ENCODE measurements around the gene DNTTIP2.

Gene DNTTIP2

GRCh38 chr1:93905734-93906133 lies 26.7 kb upstream of the DNTTIP2 start:
- Histone ChIP-seq H2BK5ac (ENCODE audit: low read length) (no peak overlapping the region), H2AK5ac (ENCODE audit: low read length) (no peak overlapping the region), H3K56ac (ENCODE audit: low read length) (no peak overlapping the region), H3K9ac (ENCODE audit: low read length) (no peak overlapping the region), H2BK15ac (replicated peaks; ENCODE audit: low read depth) (no peak overlapping the region), H4K8ac (ENCODE audit: low read depth, low read length) (no peak overlapping the region), H3K23ac (ENCODE audit: low read length) (no peak overlapping the region), H4K5ac (ENCODE audit: low read length) (no peak overlapping the region), H3K27me3 (ENCODE audit: insufficient read depth, low read length, poor library complexity) (no peaks in the 10 kb centered on the region), H3K27ac (ENCODE audit: low read depth, low read length) (no peak overlapping the region), H3K4me3 (ENCODE audit: low read length) (no peak overlapping the region), H3K4ac (ENCODE audit: low read depth, low read length) (no peak overlapping the region), H3K36me3 (ENCODE audit: control insufficient read depth, insufficient read depth, low read length) (no peaks in the 10 kb centered on the region), H3K79me2 (ENCODE audit: control insufficient read depth, insufficient read depth, low read length) (peaks cover 5% of the 10 kb centered on the region), H3K4me1 (ENCODE audit: control insufficient read depth, low read depth, low read length) (no peaks in the 10 kb centered on the region), H3K18ac (ENCODE audit: low read length) (no peak overlapping the region), H3K4me2 (ENCODE audit: low read length) (no peak overlapping the region), H2BK120ac (ENCODE audit: low read depth, low read length) (no peak overlapping the region), H3K79me1 (ENCODE audit: low read length) (peaks cover 7% of the 10 kb centered on the region)
- no peak for DNase-seq
- WGBS (ENCODE audit: extremely low coverage, insufficient coverage, low lambda C conversion rate): no CpG with 5 or more reads among the region's 2 CpGs

GRCh38 chr1:93905051-93905450 lies 26.0 kb upstream of the DNTTIP2 start:
- H2BK120ac ChIP-seq (ENCODE audit: low read depth, low read length): no peak overlapping the region
- H3K4ac ChIP-seq (ENCODE audit: low read depth, low read length): no peak overlapping the region
- DNase-seq: no peak
- no peak overlapping the region for H3K4me2 ChIP-seq (ENCODE audit: low read length)
- WGBS (ENCODE audit: extremely low coverage, insufficient coverage, low lambda C conversion rate): no CpG with 5 or more reads among the region's 1 CpG
- H4K5ac ChIP-seq (ENCODE audit: low read length): no peak overlapping the region
- H3K9ac ChIP-seq (ENCODE audit: low read length): no peak overlapping the region
- no peak overlapping the region for H2AK5ac ChIP-seq (ENCODE audit: low read length)
- no peaks in the 10 kb centered on the region for H3K27me3 ChIP-seq (ENCODE audit: insufficient read depth, low read length, poor library complexity)
- no peak overlapping the region for H3K23ac ChIP-seq (ENCODE audit: low read length)
- no peak overlapping the region for H3K27ac ChIP-seq (ENCODE audit: low read depth, low read length)
- H3K4me1 ChIP-seq (ENCODE audit: control insufficient read depth, low read depth, low read length): no peaks in the 10 kb centered on the region
- no peak overlapping the region for H2BK5ac ChIP-seq (ENCODE audit: low read length)
- H3K4me3 ChIP-seq (ENCODE audit: low read length): no peak overlapping the region
- no peak overlapping the region for H3K56ac ChIP-seq (ENCODE audit: low read length)
- H2BK15ac ChIP-seq (replicated peaks; ENCODE audit: low read depth): no peak overlapping the region
- H3K36me3 ChIP-seq (ENCODE audit: control insufficient read depth, insufficient read depth, low read length): no peaks in the 10 kb centered on the region
- peaks cover 5% of the 10 kb centered on the region for H3K79me2 ChIP-seq (ENCODE audit: control insufficient read depth, insufficient read depth, low read length)
- H4K8ac ChIP-seq (ENCODE audit: low read depth, low read length): no peak overlapping the region
- H3K18ac ChIP-seq (ENCODE audit: low read length): no peak overlapping the region
- peaks cover 7% of the 10 kb centered on the region for H3K79me1 ChIP-seq (ENCODE audit: low read length)

- H4K5ac ChIP-seq (ENCODE audit: low read length): no peak overlapping the region
- no peak overlapping the region for H3K18ac ChIP-seq (ENCODE audit: low read length)
- no peaks in the 10 kb centered on the region for H3K27me3 ChIP-seq (ENCODE audit: insufficient read depth, low read length, poor library complexity)
- H3K56ac ChIP-seq (ENCODE audit: low read length): no peak overlapping the region
- no peak for DNase-seq
- no peak overlapping the region for H3K4me2 ChIP-seq (ENCODE audit: low read length)
- WGBS (ENCODE audit: extremely low coverage, insufficient coverage, low lambda C conversion rate): no CpG with 5 or more reads among the region's 2 CpGs
- no peak overlapping the region for H3K27ac ChIP-seq (ENCODE audit: low read depth, low read length)
- no peak overlapping the region for H2BK5ac ChIP-seq (ENCODE audit: low read length)
- no peak overlapping the region for H2AK5ac ChIP-seq (ENCODE audit: low read length)
- H3K9ac ChIP-seq (ENCODE audit: low read length): no peak overlapping the region
- no peaks in the 10 kb centered on the region for H3K36me3 ChIP-seq (ENCODE audit: control insufficient read depth, insufficient read depth, low read length)
- peaks cover 5% of the 10 kb centered on the region for H3K79me2 ChIP-seq (ENCODE audit: control insufficient read depth, insufficient read depth, low read length)
- peaks cover 7% of the 10 kb centered on the region for H3K79me1 ChIP-seq (ENCODE audit: low read length)
- H3K4ac ChIP-seq (ENCODE audit: low read depth, low read length): no peak overlapping the region
- H4K8ac ChIP-seq (ENCODE audit: low read depth, low read length): no peak overlapping the region
- H3K23ac ChIP-seq (ENCODE audit: low read length): no peak overlapping the region
- H3K4me1 ChIP-seq (ENCODE audit: control insufficient read depth, low read depth, low read length): no peaks in the 10 kb centered on the region
- no peak overlapping the region for H2BK120ac ChIP-seq (ENCODE audit: low read depth, low read length)
- H3K4me3 ChIP-seq (ENCODE audit: low read length): no peak overlapping the region
- H2BK15ac ChIP-seq (replicated peaks; ENCODE audit: low read depth): no peak overlapping the region
Measured at GRCh38 chr1:93904228-93904627, 25.2 kb upstream of the DNTTIP2 start.

- Histone ChIP-seq H3K4me1 (ENCODE audit: control insufficient read depth, low read depth, low read length) (no peaks in the 10 kb centered on the region), H3K56ac (ENCODE audit: low read length) (no peak overlapping the region), H3K23ac (ENCODE audit: low read length) (no peak overlapping the region), H3K9ac (ENCODE audit: low read length) (no peak overlapping the region), H3K4ac (ENCODE audit: low read depth, low read length) (no peak overlapping the region), H4K5ac (ENCODE audit: low read length) (no peak overlapping the region), H2AK5ac (ENCODE audit: low read length) (no peak overlapping the region), H3K18ac (ENCODE audit: low read length) (no peak overlapping the region), H4K8ac (ENCODE audit: low read depth, low read length) (no peak overlapping the region), H3K4me2 (ENCODE audit: low read length) (no peak overlapping the region), H2BK15ac (replicated peaks; ENCODE audit: low read depth) (no peak overlapping the region), H3K79me1 (ENCODE audit: low read length) (no peaks in the 10 kb centered on the region), H3K27me3 (ENCODE audit: insufficient read depth, low read length, poor library complexity) (no peaks in the 10 kb centered on the region), H3K27ac (ENCODE audit: low read depth, low read length) (no peak overlapping the region), H3K79me2 (ENCODE audit: control insufficient read depth, insufficient read depth, low read length) (peaks cover 3% of the 10 kb centered on the region), H3K4me3 (ENCODE audit: low read length) (no peak overlapping the region), H2BK5ac (ENCODE audit: low read length) (no peak overlapping the region), H2BK120ac (ENCODE audit: low read depth, low read length) (no peak overlapping the region), H3K36me3 (ENCODE audit: control insufficient read depth, insufficient read depth, low read length) (peaks cover 2% of the 10 kb centered on the region)
- WGBS (ENCODE audit: extremely low coverage, insufficient coverage, low lambda C conversion rate): no CpG with 5 or more reads among the region's 3 CpGs
- no peak for DNase-seq
Measured at GRCh38 chr1:93900723-93901504, 21.9 kb upstream of the DNTTIP2 start.

GRCh38 chr1:93899543-93900207 lies 20.7 kb upstream of the DNTTIP2 start:
- H3K56ac ChIP-seq (ENCODE audit: low read length): no peak overlapping the region
- no peaks in the 10 kb centered on the region for H3K4me1 ChIP-seq (ENCODE audit: control insufficient read depth, low read depth, low read length)
- no peak overlapping the region for H2BK5ac ChIP-seq (ENCODE audit: low read length)
- H3K27me3 ChIP-seq (ENCODE audit: insufficient read depth, low read length, poor library complexity): no peaks in the 10 kb centered on the region
- H3K18ac ChIP-seq (ENCODE audit: low read length): no peak overlapping the region
- no peak overlapping the region for H3K4me3 ChIP-seq (ENCODE audit: low read length)
- no peak overlapping the region for H3K9ac ChIP-seq (ENCODE audit: low read length)
- no peak overlapping the region for H4K5ac ChIP-seq (ENCODE audit: low read length)
- no peak overlapping the region for H3K27ac ChIP-seq (ENCODE audit: low read depth, low read length)
- no peaks in the 10 kb centered on the region for H3K79me1 ChIP-seq (ENCODE audit: low read length)
- H3K4ac ChIP-seq (ENCODE audit: low read depth, low read length): no peak overlapping the region
- no peak overlapping the region for H2AK5ac ChIP-seq (ENCODE audit: low read length)
- no peak overlapping the region for H4K8ac ChIP-seq (ENCODE audit: low read depth, low read length)
- no peak for DNase-seq
- H2BK15ac ChIP-seq (replicated peaks; ENCODE audit: low read depth): no peak overlapping the region
- H3K36me3 ChIP-seq (ENCODE audit: control insufficient read depth, insufficient read depth, low read length): peaks cover 2% of the 10 kb centered on the region
- H3K79me2 ChIP-seq (ENCODE audit: control insufficient read depth, insufficient read depth, low read length): no peaks in the 10 kb centered on the region
- no CpG with 5 or more reads among the region's 3 CpGs for WGBS (ENCODE audit: extremely low coverage, insufficient coverage, low lambda C conversion rate)
- no peak overlapping the region for H3K4me2 ChIP-seq (ENCODE audit: low read length)
- no peak overlapping the region for H3K23ac ChIP-seq (ENCODE audit: low read length)
- no peak overlapping the region for H2BK120ac ChIP-seq (ENCODE audit: low read depth, low read length)

Measured in mesendoderm (in vitro differentiated cells).